Naive B cell (primary cell): ENCODE measurements around the gene USP36. TPM values are rescaled to one million over a fixed set of nuclear protein-coding genes. Genes with fewer than 3 reads are reported as not detected.
A peak's percentile ranks its signal among the peaks of the same experiment; 100 is the strongest.

Experiments
- ATAC-seq, 2 donors: fragments of 150-1000 bp; cut with Tn5 transposase; 2 replicates each; pipeline ENCODE4 v1.10.0; 2021; ENCODE audit warnings: low read depth in 2 of 2, mild to moderate bottlenecking in 2 of 2, moderate library complexity in 2 of 2
- DNase-seq: peaks from one replicate; pipeline ENCODE4 v3.0.0; 2022
- H3K27ac Mint-ChIP-seq, 6 donors: one replicate each; pipeline ENCODE4 v1.8.0; 2020 to 2022; ENCODE audit warnings: mild to moderate bottlenecking in 6 of 6, mixed read lengths in 6 of 6, moderate library complexity in 5 of 6, inconsistent platforms in 2 of 6
- H3K27me3 Mint-ChIP-seq, 3 donors: one replicate each; pipeline ENCODE4 v1.8.0; 2021 to 2022; ENCODE audit warnings: mixed read lengths in 3 of 3, mild to moderate bottlenecking in 1 of 3
- H3K36me3 Mint-ChIP-seq, 2 donors: one replicate each; pipeline ENCODE4 v1.8.0; 2020 to 2022; ENCODE audit warnings: mixed read lengths in 2 of 2, inconsistent platforms in 1 of 2, mild to moderate bottlenecking in 1 of 2
- H3K4me1 Mint-ChIP-seq, 3 donors: one replicate each; pipeline ENCODE4 v1.8.0; 2020 to 2022; ENCODE audit warnings: mixed read lengths in 3 of 3, inconsistent platforms in 1 of 3, mild to moderate bottlenecking in 1 of 3, moderate library complexity in 1 of 3
- H3K4me3 Mint-ChIP-seq, 8 donors: one replicate each; pipeline ENCODE4 v1.8.0; 2020 to 2022; ENCODE audit warnings: mild to moderate bottlenecking in 8 of 8, mixed read lengths in 8 of 8, moderate library complexity in 8 of 8, inconsistent platforms in 2 of 8
- H3K9me3 Mint-ChIP-seq, 7 donors: one replicate each; pipeline ENCODE4 v1.8.0; 2020 to 2022; ENCODE audit warnings: mixed read lengths in 7 of 7, mild to moderate bottlenecking in 5 of 7, inconsistent platforms in 2 of 7, moderate library complexity in 1 of 7
- polyA plus RNA-seq, 6 donors: library from polyadenylated mRNA; unstranded; fragments of 300-500 nt; fragmentation: Illumina TruSeq; gene quantifications; one replicate each; pipeline ENCODE4 v1.2.3, GENCODE V29; 2021; ENCODE audit warnings: low read depth in 6 of 6

Gene USP36
- polyA plus RNA-seq, 6 donors from 2014 or later, result 14.9 to 37.9 (median 24.5) TPM

- H3K27ac Mint-ChIP-seq, result peak overlapping the region in 1 of 6 donors; percentile 56
Observed at GRCh38 chr17:78864117-78864516, 23.5 kb upstream of the USP36 start.

GRCh38 chr17:78862073-78863023 lies 21.7 kb upstream of the USP36 start:
- no peaks in the 10 kb centered on the region for H3K4me1 Mint-ChIP-seq
- H3K27me3 Mint-ChIP-seq, result no peaks in the 10 kb centered on the region
- no peak for ATAC-seq
- peak overlapping the region in 1 of 8 donors; percentile 52 for H3K4me3 Mint-ChIP-seq
- H3K9me3 Mint-ChIP-seq, result no peaks in the 10 kb centered on the region
- no peaks in the 10 kb centered on the region for H3K36me3 Mint-ChIP-seq
- H3K27ac Mint-ChIP-seq, result peak overlapping the region in 1 of 6 donors; percentile 80
- no peak for DNase-seq

More at GRCh38 chr17:78864117-78864516, 23.5 kb upstream of the USP36 start:
- no peaks in the 10 kb centered on the region for H3K9me3 Mint-ChIP-seq
- no peaks in the 10 kb centered on the region for H3K27me3 Mint-ChIP-seq
- H3K36me3 Mint-ChIP-seq, result no peaks in the 10 kb centered on the region
- no peaks in the 10 kb centered on the region for H3K4me1 Mint-ChIP-seq
- H3K4me3 Mint-ChIP-seq, result no peak overlapping the region
- ATAC-seq, result no peak
- no peak for DNase-seq

DNA sequence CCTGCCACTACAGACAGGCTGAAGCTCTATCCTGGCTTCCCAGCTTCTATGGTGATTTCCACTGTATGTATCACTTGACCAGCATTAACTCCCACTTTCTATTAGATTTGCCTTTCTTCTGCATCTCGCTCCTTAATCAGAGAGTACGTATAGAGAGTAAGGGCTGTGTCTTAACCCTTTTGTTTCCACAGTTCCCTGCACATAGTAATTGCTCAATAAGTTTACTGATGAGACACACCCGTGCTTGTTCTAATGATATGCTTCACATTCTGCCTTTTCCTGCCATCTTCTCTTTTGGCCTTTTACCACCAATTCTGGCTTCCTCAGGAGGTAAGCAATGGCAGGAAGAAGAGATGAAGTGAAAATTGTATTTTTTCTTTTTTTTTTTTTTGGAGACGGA lies 20.6 kb upstream of the USP36 start:
- Mint-ChIP-seq H3K4me1 (no peaks in the 10 kb centered on the region), H3K9me3 (no peaks in the 10 kb centered on the region), H3K27me3 (no peaks in the 10 kb centered on the region), H3K4me3 (no peak overlapping the region), H3K27ac (no peak overlapping the region), H3K36me3 (no peaks in the 10 kb centered on the region)
- no peak for DNase-seq
- no peak for ATAC-seq

- Mint-ChIP-seq H3K9me3 (no peaks in the 10 kb centered on the region), H3K4me1 (no peaks in the 10 kb centered on the region), H3K4me3 (no peak overlapping the region), H3K27ac (peak overlapping the region in 2 of 6 donors; percentile 21 to 62), H3K27me3 (no peaks in the 10 kb centered on the region), H3K36me3 (no peaks in the 10 kb centered on the region)
- DNase-seq (no peak), ATAC-seq (no peak)
Observed at GRCh38 chr17:78859051-78859450, 18.4 kb upstream of the USP36 start.

- H3K9me3 Mint-ChIP-seq, result no peaks in the 10 kb centered on the region
- H3K36me3 Mint-ChIP-seq, result no peaks in the 10 kb centered on the region
Observed at GRCh38 chr17:78857266-78857665, 16.7 kb upstream of the USP36 start.

GRCh38 chr17:78855561-78856165 lies 15.0 kb upstream of the USP36 start:
- Mint-ChIP-seq H3K4me1 (no peaks in the 10 kb centered on the region), H3K36me3 (no peaks in the 10 kb centered on the region), H3K4me3 (no peak overlapping the region), H3K9me3 (no peaks in the 10 kb centered on the region), H3K27ac (peak overlapping the region in 1 of 6 donors; percentile 76), H3K27me3 (no peaks in the 10 kb centered on the region)
- DNase-seq (no peak), ATAC-seq (no peak)

More at GRCh38 chr17:78857266-78857665, 16.7 kb upstream of the USP36 start:
- DNase-seq, result no peak
- ATAC-seq, result no peak
- Mint-ChIP-seq H3K27me3 (no peaks in the 10 kb centered on the region), H3K27ac (no peak overlapping the region), H3K4me1 (no peaks in the 10 kb centered on the region), H3K4me3 (peak overlapping the region in 1 of 8 donors; percentile 12)

GRCh38 chr17:78854508-78854907 lies 13.9 kb upstream of the USP36 start:
- H3K27ac Mint-ChIP-seq, result no peak overlapping the region
- no peaks in the 10 kb centered on the region for H3K36me3 Mint-ChIP-seq
- no peak for ATAC-seq
- no peaks in the 10 kb centered on the region for H3K4me1 Mint-ChIP-seq
- DNase-seq, result no peak
- no peaks in the 10 kb centered on the region for H3K27me3 Mint-ChIP-seq
- no peak overlapping the region for H3K4me3 Mint-ChIP-seq
- H3K9me3 Mint-ChIP-seq, result no peaks in the 10 kb centered on the region

GRCh38 chr17:78853926-78854394 lies 13.3 kb upstream of the USP36 start:
- Mint-ChIP-seq H3K4me1 (no peaks in the 10 kb centered on the region), H3K36me3 (no peaks in the 10 kb centered on the region), H3K9me3 (no peaks in the 10 kb centered on the region), H3K4me3 (no peak overlapping the region), H3K27me3 (no peaks in the 10 kb centered on the region), H3K27ac (no peak overlapping the region)
- no peak for DNase-seq
- no peak for ATAC-seq

GRCh38 chr17:78852709-78853121 lies 12.1 kb upstream of the USP36 start:
- no peaks in the 10 kb centered on the region for H3K27me3 Mint-ChIP-seq
- ATAC-seq, result no peak
- no peaks in the 10 kb centered on the region for H3K9me3 Mint-ChIP-seq
- no peaks in the 10 kb centered on the region for H3K4me1 Mint-ChIP-seq
- no peaks in the 10 kb centered on the region for H3K36me3 Mint-ChIP-seq
- H3K4me3 Mint-ChIP-seq, result no peak overlapping the region
- DNase-seq, result no peak
- H3K27ac Mint-ChIP-seq, result peak overlapping the region in 2 of 6 donors; percentile 36 to 66

DNA sequence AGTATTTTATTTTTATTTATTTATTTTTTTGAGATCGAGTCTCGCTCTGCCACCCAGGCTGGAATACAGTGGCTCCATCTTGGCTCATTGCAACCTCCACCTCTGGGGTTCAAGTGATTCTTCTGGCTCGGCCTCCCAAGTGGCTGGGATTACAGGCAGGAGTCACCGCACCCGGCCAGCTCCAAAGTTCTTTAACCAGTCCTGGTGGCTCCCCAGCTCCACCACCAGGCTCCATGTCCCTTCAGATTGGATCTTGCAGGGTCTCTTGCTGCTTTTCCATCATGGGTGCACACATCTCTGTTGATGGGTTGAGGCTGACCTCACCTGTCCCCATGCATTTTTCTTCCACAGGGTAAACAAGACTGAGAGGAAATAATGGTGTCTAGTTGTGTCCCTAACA lies 8.4 kb upstream of the USP36 start:
- no peaks in the 10 kb centered on the region for H3K27me3 Mint-ChIP-seq
- H3K27ac Mint-ChIP-seq, result no peak overlapping the region
- ATAC-seq (no peak), DNase-seq (no peak)
- no peak overlapping the region for H3K4me3 Mint-ChIP-seq
- H3K9me3 Mint-ChIP-seq, result no peaks in the 10 kb centered on the region
- no peaks in the 10 kb centered on the region for H3K36me3 Mint-ChIP-seq
- H3K4me1 Mint-ChIP-seq, result peaks cover 0 to 9% (median 0%) of the 10 kb centered on the region in 3 donors

DNA sequence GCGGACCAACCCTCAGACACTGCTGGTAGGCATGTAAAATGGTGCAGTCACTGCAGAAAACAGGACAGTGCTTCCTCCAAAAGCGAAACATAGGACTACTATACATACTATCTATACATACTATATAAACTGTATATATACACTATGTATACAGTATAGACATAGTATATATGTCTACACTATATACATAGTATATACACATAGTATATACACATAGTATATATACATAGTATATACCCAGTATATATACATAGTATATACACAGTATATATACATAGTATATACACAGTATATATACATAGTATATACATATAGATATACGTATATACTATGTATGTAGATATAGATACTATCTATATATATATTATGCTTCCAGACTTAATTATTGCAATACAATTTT lies 6.4 kb upstream of the USP36 start:
- no peaks in the 10 kb centered on the region for H3K36me3 Mint-ChIP-seq
- H3K4me3 Mint-ChIP-seq, result no peak overlapping the region
- peaks cover 0 to 9% (median 4%) of the 10 kb centered on the region in 3 donors for H3K4me1 Mint-ChIP-seq
- no peak for DNase-seq
- no peak overlapping the region for H3K27ac Mint-ChIP-seq
- no peaks in the 10 kb centered on the region for H3K27me3 Mint-ChIP-seq
- H3K9me3 Mint-ChIP-seq, result no peaks in the 10 kb centered on the region
- ATAC-seq, result no peak

DNA sequence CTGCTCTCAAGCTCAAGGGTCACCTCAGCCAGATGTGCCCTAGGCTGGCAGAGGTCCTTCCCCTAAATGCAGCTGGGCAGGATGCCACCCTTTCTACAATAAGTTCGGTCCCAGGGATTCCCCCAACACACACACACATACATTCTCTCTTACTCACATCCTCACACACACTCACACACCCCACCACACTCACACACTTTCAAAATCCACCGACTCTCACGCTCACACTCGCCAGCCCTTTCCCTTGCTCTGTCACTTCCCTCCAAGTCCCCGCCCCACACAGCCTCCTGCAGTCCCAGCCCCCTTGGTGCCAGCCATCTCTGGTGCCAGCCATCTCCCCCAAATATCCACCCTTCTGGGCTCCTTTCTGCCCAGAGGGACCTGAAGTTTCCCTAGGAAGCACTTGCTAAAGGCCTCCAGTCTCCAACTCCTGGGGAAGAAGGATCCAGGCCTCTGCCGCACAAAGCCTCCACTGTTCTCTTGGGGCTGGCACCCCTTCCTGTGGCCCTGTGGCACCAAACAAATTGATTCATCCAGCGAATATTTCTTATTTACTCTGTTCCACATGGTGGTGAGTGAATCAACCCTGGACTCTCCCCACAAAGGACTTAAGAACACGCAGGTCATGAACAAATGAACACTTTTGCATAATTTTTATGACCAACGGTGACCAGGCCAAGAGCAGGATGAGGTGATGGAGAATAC lies 3.8 kb upstream of the USP36 start:
- DNase-seq, result no peak
- H3K27ac Mint-ChIP-seq, result peak overlapping the region in 5 of 6 donors; percentile 37 to 80 (median 59)
- no peak for ATAC-seq
- peaks cover 15 to 22% (median 20%) of the 10 kb centered on the region in 3 donors for H3K4me1 Mint-ChIP-seq
- no peaks in the 10 kb centered on the region for H3K36me3 Mint-ChIP-seq
- H3K27me3 Mint-ChIP-seq, result no peaks in the 10 kb centered on the region
- H3K4me3 Mint-ChIP-seq, result peak overlapping the region in 2 of 8 donors; percentile 23 to 66
- H3K9me3 Mint-ChIP-seq, result no peaks in the 10 kb centered on the region

GRCh38 chr17:78842881-78843565 lies 2.4 kb upstream of the USP36 start:
- peaks cover 29 to 36% (median 34%) of the 10 kb centered on the region in 3 donors for H3K4me1 Mint-ChIP-seq
- ATAC-seq, result no peak
- H3K4me3 Mint-ChIP-seq, result peak overlapping the region in 4 of 8 donors; percentile 5 to 95 (median 72)

More at GRCh38 chr17:78842881-78843565, 2.4 kb upstream of the USP36 start:
- Mint-ChIP-seq H3K36me3 (no peaks in the 10 kb centered on the region), H3K27me3 (no peaks in the 10 kb centered on the region), H3K27ac (peak overlapping the region in 4 of 6 donors; percentile 79 to 99 (median 99)), H3K9me3 (no peaks in the 10 kb centered on the region)
- DNase-seq, result peak; percentile 39
